Fibroblast of lung (primary cell): Measurements from ENCODE around the gene PAPOLG.

Experiments used
- CTCF ChIP-seq, 2 donors: IDR thresholded peaks in 1 of 2; conservative IDR thresholded peaks in 1 of 2; 1 replicate in 1 of 2; 2 replicates in 1 of 2; pipeline ENCODE4 v1.5.1; 2011 to 2012; ENCODE audit warnings: low read length in 2 of 2, control low read depth in 1 of 2, inconsistent platforms in 1 of 2, low read depth in 1 of 2, mild to moderate bottlenecking in 1 of 2
- EZH2 ChIP-seq: IDR thresholded peaks from 2 replicates; pipeline ENCODE4 v1.5.1; 2012; ENCODE audit warnings: low read length, control low read depth, mild to moderate bottlenecking; ENCODE audit errors: missing control alignments

- no peak for TF ChIP-seq CTCF (conservative IDR thresholded peaks at IDR 0.05 in 1 of 2, IDR thresholded peaks at IDR 0.05 in 1 of 2; ENCODE audit: low read depth in 1 of 2, low read length in 2 of 2)
- no peak for TF ChIP-seq EZH2
Measured at GRCh38 chr2:60735496-60736250, 20.4 kb upstream of the PAPOLG start.
